Right atrium auricular region (tissue), 2 donors: Measurements from ENCODE around the gene RFX8. TPM values are rescaled to one million over a fixed set of nuclear protein-coding genes. Genes with fewer than 3 reads are reported as not detected.

Experiments
- DNase-seq: peaks from one replicate; pipeline ENCODE4 v3.0.0-alpha.2; 2019; ENCODE audit warnings: low spot score
- H3K27ac ChIP-seq, 2 donors: fragments of 200-600 bp; sonication (generic); 1 replicate in 1 of 2; 2 replicates in 1 of 2; pipeline ENCODE4 v1.5.1; 2016 to 2019
- H3K27me3 ChIP-seq, 2 donors: fragments of 200-600 bp; sonication (generic); one replicate each; pipeline versions ENCODE4 v1.5.1 to v1.6.0; 2017 to 2019
- H3K36me3 ChIP-seq: fragments of 200-600 bp; sonication (generic); one replicate; pipeline ENCODE4 v1.5.1; 2016
- H3K4me1 ChIP-seq, 2 donors: fragments of 200-600 bp; sonication (generic); one replicate each; pipeline versions ENCODE4 v1.5.1 to v1.6.0; 2017 to 2019
- H3K4me3 ChIP-seq, 2 donors: fragments of 200-600 bp; sonication (generic); 1 replicate in 1 of 2; 2 replicates in 1 of 2; pipeline ENCODE4 v1.5.1; 2017 to 2019; ENCODE audit warnings: mild to moderate bottlenecking in 1 of 2, moderate library complexity in 1 of 2
- H3K9me3 ChIP-seq, 2 donors: fragments of 200-600 bp; sonication (generic); one replicate each; pipeline ENCODE4 v1.5.1; 2019
- total RNA-seq, 2 donors: library from RNA; depleted of rRNA; stranded (reverse); fragments of >200 nt; gene quantifications; one replicate each; pipeline ENCODE4 v1.1.0, GENCODE V29; 2016
- TF ChIP-seq, protein P1 (sequence below), 2 donors: fragments of 200-600 bp; sonication (generic); IDR thresholded peaks; one replicate each; pipeline ENCODE4 v1.5.1; 2019; ENCODE audit warnings: antibody characterized with exemption in 2 of 2

The RFX8 gene
- total RNA-seq, 2 donors from 2014 or later, result 0.35 TPM; not detected in 1

DNA sequence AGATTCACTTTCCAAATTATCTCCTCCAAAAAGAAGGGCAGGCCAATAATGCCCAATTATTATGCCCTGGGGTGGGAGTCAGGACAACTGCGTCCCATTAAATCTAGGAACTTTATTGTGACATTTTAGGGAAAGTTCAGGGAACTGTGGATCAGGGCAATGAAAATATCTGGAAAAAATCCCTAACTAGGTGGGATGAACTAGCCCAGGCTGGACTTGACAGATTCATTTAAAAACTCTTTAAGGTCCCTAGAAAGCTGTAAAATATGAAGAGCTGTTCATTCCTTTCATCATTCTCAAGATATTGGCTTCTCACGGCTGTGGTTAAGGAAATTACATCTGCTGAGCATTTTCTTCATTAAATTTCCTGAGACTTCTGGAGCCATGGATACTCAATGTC, 95.8 kb downstream of the RFX8 start:
- Histone ChIP-seq H3K36me3 (no peaks in the 10 kb centered on the region), H3K4me1 (peaks cover 0 to 11% of the 10 kb centered on the region in 2 donors), H3K27me3 (no peaks in the 10 kb centered on the region), H3K27ac (no peak overlapping the region), H3K9me3 (no peaks in the 10 kb centered on the region), H3K4me3 (no peak overlapping the region)
- TF ChIP-seq, protein P1, sequence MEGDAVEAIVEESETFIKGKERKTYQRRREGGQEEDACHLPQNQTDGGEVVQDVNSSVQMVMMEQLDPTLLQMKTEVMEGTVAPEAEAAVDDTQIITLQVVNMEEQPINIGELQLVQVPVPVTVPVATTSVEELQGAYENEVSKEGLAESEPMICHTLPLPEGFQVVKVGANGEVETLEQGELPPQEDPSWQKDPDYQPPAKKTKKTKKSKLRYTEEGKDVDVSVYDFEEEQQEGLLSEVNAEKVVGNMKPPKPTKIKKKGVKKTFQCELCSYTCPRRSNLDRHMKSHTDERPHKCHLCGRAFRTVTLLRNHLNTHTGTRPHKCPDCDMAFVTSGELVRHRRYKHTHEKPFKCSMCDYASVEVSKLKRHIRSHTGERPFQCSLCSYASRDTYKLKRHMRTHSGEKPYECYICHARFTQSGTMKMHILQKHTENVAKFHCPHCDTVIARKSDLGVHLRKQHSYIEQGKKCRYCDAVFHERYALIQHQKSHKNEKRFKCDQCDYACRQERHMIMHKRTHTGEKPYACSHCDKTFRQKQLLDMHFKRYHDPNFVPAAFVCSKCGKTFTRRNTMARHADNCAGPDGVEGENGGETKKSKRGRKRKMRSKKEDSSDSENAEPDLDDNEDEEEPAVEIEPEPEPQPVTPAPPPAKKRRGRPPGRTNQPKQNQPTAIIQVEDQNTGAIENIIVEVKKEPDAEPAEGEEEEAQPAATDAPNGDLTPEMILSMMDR (IDR thresholded peaks at IDR 0.05), result no peak
- DNase-seq, result no peak

DNA sequence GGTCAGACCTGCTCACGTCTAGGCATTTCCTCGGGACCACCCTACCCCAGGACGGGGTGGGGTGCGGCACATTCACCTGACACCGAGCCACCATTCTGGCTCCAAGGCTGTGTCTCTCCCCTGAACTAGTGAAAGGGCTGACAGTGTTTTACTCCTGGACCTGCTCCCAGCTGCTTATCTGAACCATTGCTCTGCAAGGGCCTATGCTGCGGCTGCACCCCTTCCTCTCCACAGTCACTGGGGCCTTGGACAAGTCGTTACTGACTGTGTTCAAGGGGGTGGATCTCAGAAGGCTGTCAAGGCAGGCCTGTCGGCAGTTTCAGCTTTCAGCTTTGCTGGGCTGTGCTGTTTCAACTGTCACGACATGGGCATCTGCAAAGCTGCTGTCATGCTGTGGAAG, 99.3 kb downstream of the RFX8 start:
- Histone ChIP-seq H3K27me3 (no peaks in the 10 kb centered on the region), H3K9me3 (no peaks in the 10 kb centered on the region), H3K27ac (no peak overlapping the region), H3K4me1 (peaks cover 0 to 11% of the 10 kb centered on the region in 2 donors), H3K36me3 (no peaks in the 10 kb centered on the region), H3K4me3 (no peak overlapping the region)
- TF ChIP-seq, protein P1 (IDR thresholded peaks at IDR 0.05), result no peak
- no peak for DNase-seq

DNA sequence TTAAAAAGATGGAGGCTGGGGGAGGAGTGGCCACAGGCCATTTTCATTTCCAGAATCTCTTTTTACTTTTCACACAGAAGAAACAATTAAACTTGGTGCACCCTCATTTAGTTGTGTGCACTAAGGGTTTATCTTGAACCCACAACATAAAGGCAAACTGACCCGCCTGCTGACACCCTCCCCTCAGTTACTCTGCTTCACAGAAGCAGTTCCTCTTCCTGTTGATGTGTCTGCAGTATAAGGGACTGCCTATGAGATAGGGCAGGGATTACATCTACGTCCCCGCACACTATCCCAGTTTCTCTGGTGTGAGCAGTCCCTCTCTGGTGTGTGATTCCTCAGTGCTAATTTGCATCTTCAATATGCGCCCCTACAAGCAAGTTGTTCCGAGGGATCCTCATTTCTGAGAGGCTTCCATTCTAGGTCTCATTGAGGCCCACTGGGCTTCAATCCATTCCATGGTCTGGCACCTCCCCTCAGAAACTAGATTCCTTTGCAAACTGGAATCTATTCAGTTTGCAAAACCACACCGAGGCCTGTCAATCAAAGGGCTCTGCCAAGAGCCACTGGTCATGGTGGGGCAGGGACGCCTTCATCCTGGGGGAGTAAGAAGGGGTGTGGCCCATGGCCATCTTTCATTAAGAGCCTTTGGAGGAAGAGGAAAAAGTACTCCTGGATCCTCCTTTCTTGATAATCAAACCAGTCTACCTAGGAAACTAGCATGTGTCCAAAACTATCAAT, 99.9 kb downstream of the RFX8 start:
- Histone ChIP-seq H3K9me3 (no peaks in the 10 kb centered on the region), H3K27ac (no peak overlapping the region), H3K27me3 (no peaks in the 10 kb centered on the region), H3K4me1 (peaks cover 0 to 7% of the 10 kb centered on the region in 2 donors), H3K4me3 (no peak overlapping the region), H3K36me3 (no peaks in the 10 kb centered on the region)
- no peak for DNase-seq
- TF ChIP-seq, protein P1 (IDR thresholded peaks at IDR 0.05), result no peak

DNA sequence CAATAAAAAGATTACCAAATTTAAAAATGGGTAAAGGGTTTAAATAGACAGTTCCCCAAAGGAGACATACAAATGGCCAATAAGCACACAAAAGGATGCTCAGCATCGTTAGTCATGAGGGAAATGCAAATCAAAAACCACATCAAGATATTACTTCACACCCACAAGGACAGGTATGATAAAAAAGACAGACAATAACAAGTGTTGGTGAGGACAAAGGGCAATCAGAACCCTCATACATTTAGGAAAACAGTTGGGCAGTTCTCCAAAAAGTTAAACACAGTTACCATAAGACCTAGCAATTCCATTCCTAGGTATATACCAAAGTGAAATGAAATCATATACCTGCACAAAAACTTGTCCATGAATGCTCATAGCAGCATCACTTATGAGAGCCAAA, 102.1 kb downstream of the RFX8 start:
- Histone ChIP-seq H3K27ac (no peak overlapping the region), H3K9me3 (no peaks in the 10 kb centered on the region)

DNA sequence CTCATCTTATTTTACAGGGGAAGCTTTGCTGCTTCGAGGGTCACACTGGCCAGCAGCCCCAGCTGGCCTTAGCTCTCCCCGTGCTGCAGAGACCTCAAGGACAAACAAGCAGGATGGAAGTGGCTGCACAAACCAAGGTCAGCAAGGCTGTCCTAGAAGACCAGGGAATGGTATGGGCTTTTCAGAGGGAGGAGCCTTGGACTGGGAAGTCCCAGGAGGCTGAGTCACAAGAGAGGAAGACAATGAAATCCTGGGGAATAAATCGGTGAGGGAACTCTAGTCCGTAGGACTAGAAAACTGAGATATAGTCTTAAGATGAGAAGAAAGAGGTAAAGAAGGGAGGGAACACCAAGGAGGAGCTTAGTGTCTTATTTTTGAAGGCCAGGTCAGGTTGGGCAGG, 103.3 kb downstream of the RFX8 start:
- H3K4me3 ChIP-seq, result no peak overlapping the region
- H3K27ac ChIP-seq, result no peak overlapping the region
- H3K27me3 ChIP-seq, result no peaks in the 10 kb centered on the region
- no peaks in the 10 kb centered on the region for H3K36me3 ChIP-seq
- DNase-seq, result no peak
- TF ChIP-seq, protein P1 (IDR thresholded peaks at IDR 0.05), result no peak
- H3K9me3 ChIP-seq, result no peaks in the 10 kb centered on the region
- peaks cover 0 to 7% of the 10 kb centered on the region in 2 donors for H3K4me1 ChIP-seq

More for the DNA sequence above, 102.1 kb downstream of the RFX8 start:
- no peak for DNase-seq
- Histone ChIP-seq H3K36me3 (no peaks in the 10 kb centered on the region), H3K4me1 (peaks cover 0 to 7% of the 10 kb centered on the region in 2 donors), H3K4me3 (no peak overlapping the region), H3K27me3 (no peaks in the 10 kb centered on the region)
- TF ChIP-seq, protein P1 (IDR thresholded peaks at IDR 0.05), result no peak

DNA sequence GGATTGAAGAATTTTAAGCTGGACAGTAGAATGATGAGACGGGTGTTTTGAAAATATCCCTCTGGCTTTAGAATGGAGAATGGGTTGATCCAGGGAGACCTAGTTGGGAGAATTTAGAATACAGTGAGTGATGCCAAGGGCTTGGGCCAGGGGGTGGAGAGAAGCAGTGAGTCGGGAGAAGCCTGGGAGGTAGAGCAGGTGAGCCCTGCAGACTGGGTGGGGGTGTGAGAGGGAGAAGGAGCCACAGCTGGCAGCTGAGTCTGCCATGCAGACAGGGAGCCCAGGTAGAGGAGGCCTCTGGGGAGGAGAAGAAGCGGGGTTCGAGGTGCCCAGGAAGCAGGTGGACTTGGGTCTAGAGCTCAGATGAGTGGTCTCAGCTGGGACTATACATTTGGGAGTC, 105.8 kb downstream of the RFX8 start:
- H3K4me3 ChIP-seq, result no peak overlapping the region
- no peaks in the 10 kb centered on the region for H3K4me1 ChIP-seq
- no peak overlapping the region for H3K27ac ChIP-seq
- H3K36me3 ChIP-seq, result no peaks in the 10 kb centered on the region
- H3K9me3 ChIP-seq, result no peaks in the 10 kb centered on the region
- TF ChIP-seq, protein P1 (IDR thresholded peaks at IDR 0.05), result no peak
- H3K27me3 ChIP-seq, result no peaks in the 10 kb centered on the region
- DNase-seq, result no peak
